Ecto neural progenitor cell (in vitro differentiated cells): ENCODE measurements around the gene SERTAD2.
A peak's percentile ranks its signal among the peaks of the same experiment; 100 is the strongest.

Experiments used
- DNase-seq: peaks from one replicate; pipeline ENCODE4 v3.0.0-alpha.2; 2018; ENCODE audit warnings: low spot score

The SERTAD2 gene

GRCh38 chr2:64672708-64673107, 19.0 kb upstream of the SERTAD2 start:
- no peak for DNase-seq

GRCh38 chr2:64670047-64670446, 16.3 kb upstream of the SERTAD2 start:
- no peak for DNase-seq

GRCh38 chr2:64669288-64669687, 15.6 kb upstream of the SERTAD2 start:
- DNase-seq, result no peak

- DNase-seq, result no peak
These were observed 14.8 kb upstream of the SERTAD2 start for GRCh38 chr2:64668542-64668941.

GRCh38 chr2:64667535-64667934, 13.8 kb upstream of the SERTAD2 start:
- DNase-seq, result no peak

GRCh38 chr2:64666810-64667438, 13.2 kb upstream of the SERTAD2 start:
- DNase-seq, result no peak

GRCh38 chr2:64665709-64666108, 12.0 kb upstream of the SERTAD2 start:
- no peak for DNase-seq

- DNase-seq, result no peak
These were observed 9.7 kb upstream of the SERTAD2 start for GRCh38 chr2:64663402-64663801.

- DNase-seq, result no peak
These were observed 8.0 kb upstream of the SERTAD2 start for GRCh38 chr2:64661741-64662169.

GRCh38 chr2:64659252-64659651, 5.5 kb upstream of the SERTAD2 start:
- DNase-seq, result no peak

GRCh38 chr2:64658269-64658668, 4.6 kb upstream of the SERTAD2 start:
- DNase-seq, result no peak

- no peak for DNase-seq
These were observed 3.7 kb upstream of the SERTAD2 start for GRCh38 chr2:64657411-64657810.

GRCh38 chr2:64656379-64656778, 2.7 kb upstream of the SERTAD2 start:
- DNase-seq, result no peak

GRCh38 chr2:64655873-64656272, 2.2 kb upstream of the SERTAD2 start:
- no peak for DNase-seq

- DNase-seq, result no peak
These were observed 1.4 kb upstream of the SERTAD2 start for GRCh38 chr2:64655018-64655664.

GRCh38 chr2:64654063-64654811, 524 bp upstream of the SERTAD2 start:
- DNase-seq, result peak; percentile 93

GRCh38 chr2:64652231-64653108, 1.2 kb downstream of the SERTAD2 start:
- no peak for DNase-seq

- DNase-seq, result no peak
These were observed 2.1 kb downstream of the SERTAD2 start for GRCh38 chr2:64651590-64651989.

GRCh38 chr2:64650722-64651338, 2.9 kb downstream of the SERTAD2 start:
- no peak for DNase-seq

- no peak for DNase-seq
These were observed 3.4 kb downstream of the SERTAD2 start for GRCh38 chr2:64650296-64650695.

GRCh38 chr2:64649626-64650025, 4.1 kb downstream of the SERTAD2 start:
- DNase-seq, result no peak

GRCh38 chr2:64649013-64649484, 4.7 kb downstream of the SERTAD2 start:
- no peak for DNase-seq
